ENCODE measurements around the gene RANBP9. TPM values are rescaled to one million over a fixed set of nuclear protein-coding genes. Genes with fewer than 3 reads are reported as not detected.

Gene RANBP9
- total RNA-seq, 1 donor from 2014 or later = 42.1 TPM

GRCh38 chr6:13664703-13665352, 46.8 kb downstream of the RANBP9 start:
- FAIRE-seq (no peak), DNase-seq (ENCODE audit: low read depth) (peak; percentile 24)
- Mint-ChIP-seq H3K36me3 (ENCODE audit: low read depth, unreplicated experiment) (no peaks in the 10 kb centered on the region), H3K27me3 (ENCODE audit: low read depth, unreplicated experiment) (no peaks in the 10 kb centered on the region), H3K9me3 (ENCODE audit: unreplicated experiment) (peaks cover 6% of the 10 kb centered on the region), H3K4me1 (ENCODE audit: low read depth, unreplicated experiment) (peaks cover 10% of the 10 kb centered on the region), H3K27ac (ENCODE audit: unreplicated experiment) (no peak overlapping the region), H3K4me3 (ENCODE audit: unreplicated experiment) (no peak overlapping the region)
- H3K9me3 ChIP-seq (ENCODE audit: insufficient read depth, low read depth, low read length) = no peaks in the 10 kb centered on the region
- H3K4me3 ChIP-seq (ENCODE audit: insufficient read depth, low read depth, low read length) = no peak overlapping the region
- no peaks in the 10 kb centered on the region for H3K4me1 ChIP-seq (ENCODE audit: insufficient read depth, low read length)
- H3K9ac ChIP-seq (ENCODE audit: low read length) = no peak overlapping the region
- H3K4me2 ChIP-seq (ENCODE audit: low read length) = no peak overlapping the region
- no peak for TF ChIP-seq EZH2 (IDR thresholded peaks at IDR 0.05; ENCODE audit: insufficient read depth, low read length)
- no peak overlapping the region for H2AFZ ChIP-seq (ENCODE audit: low read depth, low read length)
- H3K36me3 ChIP-seq (ENCODE audit: insufficient read depth, low read length) = no peaks in the 10 kb centered on the region
- no peaks in the 10 kb centered on the region for H3K27me3 ChIP-seq (ENCODE audit: insufficient read depth, low read length)
- peaks cover 77% of the 10 kb centered on the region for H4K20me1 ChIP-seq (ENCODE audit: insufficient read depth, low read length)
- no peak overlapping the region for H3K27ac ChIP-seq (ENCODE audit: low read depth, low read length)
- H3K79me2 ChIP-seq (ENCODE audit: insufficient read depth, low read length) = peaks cover 100% of the 10 kb centered on the region

DNA sequence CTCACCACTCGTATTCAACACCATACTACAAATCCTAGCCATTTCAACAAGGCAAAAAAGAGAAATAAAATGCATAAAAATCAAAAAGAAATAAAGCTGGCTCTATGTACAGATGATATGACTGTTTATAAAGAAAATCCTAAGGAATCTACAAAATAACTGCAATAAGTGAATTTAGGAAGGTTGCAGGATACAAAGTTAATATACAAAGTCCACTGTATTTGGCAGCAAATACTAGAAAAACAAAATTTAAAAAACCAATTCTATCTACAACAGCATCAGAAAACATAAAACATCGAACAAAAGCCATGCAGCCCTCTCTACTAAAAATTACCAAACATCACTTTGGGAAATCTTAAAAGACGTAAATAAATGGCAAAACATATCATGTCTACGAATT, 47.6 kb downstream of the RANBP9 start:
- Mint-ChIP-seq H3K4me1 (ENCODE audit: low read depth, unreplicated experiment) (peaks cover 10% of the 10 kb centered on the region), H3K27ac (ENCODE audit: unreplicated experiment) (no peak overlapping the region), H3K9me3 (ENCODE audit: unreplicated experiment) (peaks cover 3% of the 10 kb centered on the region), H3K4me3 (ENCODE audit: unreplicated experiment) (no peak overlapping the region), H3K36me3 (ENCODE audit: low read depth, unreplicated experiment) (no peaks in the 10 kb centered on the region), H3K27me3 (ENCODE audit: low read depth, unreplicated experiment) (no peaks in the 10 kb centered on the region)
- no peaks in the 10 kb centered on the region for H3K27me3 ChIP-seq (ENCODE audit: insufficient read depth, low read length)
- H3K27ac ChIP-seq (ENCODE audit: low read depth, low read length) = no peak overlapping the region
- no peak overlapping the region for H3K9ac ChIP-seq (ENCODE audit: low read length)
- no peak for FAIRE-seq
- H3K36me3 ChIP-seq (ENCODE audit: insufficient read depth, low read length) = no peaks in the 10 kb centered on the region
- H3K79me2 ChIP-seq (ENCODE audit: insufficient read depth, low read length) = peaks cover 100% of the 10 kb centered on the region
- H3K4me3 ChIP-seq (ENCODE audit: insufficient read depth, low read depth, low read length) = no peak overlapping the region
- H2AFZ ChIP-seq (ENCODE audit: low read depth, low read length) = no peak overlapping the region
- DNase-seq (ENCODE audit: low read depth) = no peak
- H4K20me1 ChIP-seq (ENCODE audit: insufficient read depth, low read length) = peaks cover 75% of the 10 kb centered on the region
- H3K4me1 ChIP-seq (ENCODE audit: insufficient read depth, low read length) = no peaks in the 10 kb centered on the region
- no peak for TF ChIP-seq EZH2 (IDR thresholded peaks at IDR 0.05; ENCODE audit: insufficient read depth, low read length)
- TF ChIP-seq, protein P1, sequence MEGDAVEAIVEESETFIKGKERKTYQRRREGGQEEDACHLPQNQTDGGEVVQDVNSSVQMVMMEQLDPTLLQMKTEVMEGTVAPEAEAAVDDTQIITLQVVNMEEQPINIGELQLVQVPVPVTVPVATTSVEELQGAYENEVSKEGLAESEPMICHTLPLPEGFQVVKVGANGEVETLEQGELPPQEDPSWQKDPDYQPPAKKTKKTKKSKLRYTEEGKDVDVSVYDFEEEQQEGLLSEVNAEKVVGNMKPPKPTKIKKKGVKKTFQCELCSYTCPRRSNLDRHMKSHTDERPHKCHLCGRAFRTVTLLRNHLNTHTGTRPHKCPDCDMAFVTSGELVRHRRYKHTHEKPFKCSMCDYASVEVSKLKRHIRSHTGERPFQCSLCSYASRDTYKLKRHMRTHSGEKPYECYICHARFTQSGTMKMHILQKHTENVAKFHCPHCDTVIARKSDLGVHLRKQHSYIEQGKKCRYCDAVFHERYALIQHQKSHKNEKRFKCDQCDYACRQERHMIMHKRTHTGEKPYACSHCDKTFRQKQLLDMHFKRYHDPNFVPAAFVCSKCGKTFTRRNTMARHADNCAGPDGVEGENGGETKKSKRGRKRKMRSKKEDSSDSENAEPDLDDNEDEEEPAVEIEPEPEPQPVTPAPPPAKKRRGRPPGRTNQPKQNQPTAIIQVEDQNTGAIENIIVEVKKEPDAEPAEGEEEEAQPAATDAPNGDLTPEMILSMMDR (IDR thresholded peaks at IDR 0.05; ENCODE audit: insufficient read depth, low read depth, low read length) = no peak
- no peaks in the 10 kb centered on the region for H3K9me3 ChIP-seq (ENCODE audit: insufficient read depth, low read depth, low read length)
- no peak overlapping the region for H3K4me2 ChIP-seq (ENCODE audit: low read length)

GRCh38 chr6:13662651-13663334, 48.8 kb downstream of the RANBP9 start:
- no peaks in the 10 kb centered on the region for H3K27me3 ChIP-seq (ENCODE audit: insufficient read depth, low read length)
- no peak for FAIRE-seq
- H3K27ac Mint-ChIP-seq (ENCODE audit: unreplicated experiment) = no peak overlapping the region

More at GRCh38 chr6:13662651-13663334, 48.8 kb downstream of the RANBP9 start:
- Histone ChIP-seq H4K20me1 (ENCODE audit: insufficient read depth, low read length) (peaks cover 77% of the 10 kb centered on the region), H3K4me3 (ENCODE audit: insufficient read depth, low read depth, low read length) (no peak overlapping the region), H3K36me3 (ENCODE audit: insufficient read depth, low read length) (no peaks in the 10 kb centered on the region), H3K4me2 (ENCODE audit: low read length) (no peak overlapping the region), H3K4me1 (ENCODE audit: insufficient read depth, low read length) (no peaks in the 10 kb centered on the region), H2AFZ (ENCODE audit: low read depth, low read length) (no peak overlapping the region), H3K9ac (ENCODE audit: low read length) (no peak overlapping the region), H3K79me2 (ENCODE audit: insufficient read depth, low read length) (peaks cover 99% of the 10 kb centered on the region), H3K27ac (ENCODE audit: low read depth, low read length) (no peak overlapping the region), H3K9me3 (ENCODE audit: insufficient read depth, low read depth, low read length) (no peaks in the 10 kb centered on the region)
- Mint-ChIP-seq H3K4me3 (ENCODE audit: unreplicated experiment) (no peak overlapping the region), H3K27me3 (ENCODE audit: low read depth, unreplicated experiment) (no peaks in the 10 kb centered on the region), H3K36me3 (ENCODE audit: low read depth, unreplicated experiment) (no peaks in the 10 kb centered on the region), H3K4me1 (ENCODE audit: low read depth, unreplicated experiment) (peaks cover 5% of the 10 kb centered on the region), H3K9me3 (ENCODE audit: unreplicated experiment) (no peaks in the 10 kb centered on the region)
- TF ChIP-seq, protein P1 (IDR thresholded peaks at IDR 0.05; ENCODE audit: insufficient read depth, low read depth, low read length) = no peak
- no peak for TF ChIP-seq EZH2 (IDR thresholded peaks at IDR 0.05; ENCODE audit: insufficient read depth, low read length)
- no peak for DNase-seq (ENCODE audit: low read depth)
